Measurements from ENCODE around the gene TCF4.

GRCh38 chr18:55587418-55588110 is 428 bp downstream of the TCF4 start:
- no peak for TF ChIP-seq ELF1 (CRISPR knock-in tag; IDR thresholded peaks at IDR 0.05)
- TF ChIP-seq ARID4A (CRISPR knock-in tag; IDR thresholded peaks at IDR 0.05; ENCODE audit: borderline replicate concordance) = no peak
- TF ChIP-seq POLR2AphosphoS2 (IDR thresholded peaks at IDR 0.05; ENCODE audit: low read depth, low read length) = no peak
- no peak for TF ChIP-seq POLR2AphosphoS5 (IDR thresholded peaks at IDR 0.05; ENCODE audit: low read depth, low read length)
- TF ChIP-seq GFI1 (CRISPR knock-in tag; IDR thresholded peaks at IDR 0.05; ENCODE audit: borderline replicate concordance) = no peak
- TF ChIP-seq ZNF558 (CRISPR knock-in tag; IDR thresholded peaks at IDR 0.05; ENCODE audit: borderline replicate concordance) = no peak

Measured in HepG2 (cell line).